Adrenal gland (tissue), 5 donors: ENCODE data around the gene ALX1.

ENCODE experiments used
- POLR2A ChIP-seq, 2 donors: fragments of 450-650 bp; IDR thresholded peaks; one replicate each; pipeline ENCODE4 v1.6.1; 2017; ENCODE audit warnings: antibody characterized with exemption in 2 of 2, mild to moderate bottlenecking in 2 of 2, moderate library complexity in 1 of 2
- TF ChIP-seq, protein P1 (sequence below), 6 experiments: fragments of 450-650 bp in 4 of 6; fragments of 200-600 bp in 2 of 6; sonication (generic) in 1 of 6; IDR thresholded peaks; 1 replicate in 5 of 6; 2 replicates in 1 of 6; pipeline versions ENCODE4 v1.5.1 to v1.8.0; 2016 to 2021; ENCODE audit warnings: antibody characterized with exemption in 6 of 6, mild to moderate bottlenecking in 2 of 6, moderate library complexity in 1 of 6
- donor health status: DM: no; HTN: no; CAD: no.

DNA sequence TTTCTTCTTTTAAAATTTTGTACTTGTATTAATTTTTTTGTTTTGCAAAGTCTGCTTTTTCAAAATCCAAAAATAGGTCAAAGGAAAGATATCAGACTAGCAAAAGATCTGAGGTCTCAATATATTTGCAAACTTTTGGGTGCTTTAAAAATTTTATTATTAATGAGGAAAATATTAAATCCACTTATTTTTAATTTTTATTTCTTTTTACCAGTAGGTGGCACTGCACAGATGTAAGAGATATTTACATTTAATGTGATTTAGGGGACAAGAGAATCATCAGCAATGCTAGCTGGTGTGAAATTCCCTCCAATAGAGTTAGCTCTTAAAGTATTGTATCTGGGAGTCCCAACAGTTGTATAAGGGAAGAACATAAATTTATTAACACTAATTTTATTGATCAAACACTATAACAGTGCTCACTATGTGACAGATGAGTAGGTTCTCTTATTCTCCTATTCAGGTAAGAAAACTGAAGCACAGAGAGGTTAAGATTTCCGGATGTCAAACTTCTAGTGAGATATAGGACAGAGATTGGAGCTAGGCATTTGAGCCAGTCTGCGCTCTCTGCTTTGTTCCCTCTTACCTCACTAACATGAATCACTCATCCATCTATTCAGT, 30.5 kb downstream of the ALX1 start:
- TF ChIP-seq, protein P1, sequence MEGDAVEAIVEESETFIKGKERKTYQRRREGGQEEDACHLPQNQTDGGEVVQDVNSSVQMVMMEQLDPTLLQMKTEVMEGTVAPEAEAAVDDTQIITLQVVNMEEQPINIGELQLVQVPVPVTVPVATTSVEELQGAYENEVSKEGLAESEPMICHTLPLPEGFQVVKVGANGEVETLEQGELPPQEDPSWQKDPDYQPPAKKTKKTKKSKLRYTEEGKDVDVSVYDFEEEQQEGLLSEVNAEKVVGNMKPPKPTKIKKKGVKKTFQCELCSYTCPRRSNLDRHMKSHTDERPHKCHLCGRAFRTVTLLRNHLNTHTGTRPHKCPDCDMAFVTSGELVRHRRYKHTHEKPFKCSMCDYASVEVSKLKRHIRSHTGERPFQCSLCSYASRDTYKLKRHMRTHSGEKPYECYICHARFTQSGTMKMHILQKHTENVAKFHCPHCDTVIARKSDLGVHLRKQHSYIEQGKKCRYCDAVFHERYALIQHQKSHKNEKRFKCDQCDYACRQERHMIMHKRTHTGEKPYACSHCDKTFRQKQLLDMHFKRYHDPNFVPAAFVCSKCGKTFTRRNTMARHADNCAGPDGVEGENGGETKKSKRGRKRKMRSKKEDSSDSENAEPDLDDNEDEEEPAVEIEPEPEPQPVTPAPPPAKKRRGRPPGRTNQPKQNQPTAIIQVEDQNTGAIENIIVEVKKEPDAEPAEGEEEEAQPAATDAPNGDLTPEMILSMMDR (IDR thresholded peaks at IDR 0.05) = peak in 2 of 6 experiments; percentile 31 to 50
- TF ChIP-seq POLR2A (IDR thresholded peaks at IDR 0.05) = no peak
